WTC11 (cell line): ENCODE results near the gene ADGRB3. TPM values are rescaled to one million over a fixed set of nuclear protein-coding genes. Genes with fewer than 3 reads are reported as not detected.

Source experiments
- ATAC-seq: fragments of 200-7000 bp; cut with Tn5 transposase; 2 replicates; pipeline ENCODE4 v1.10.0; 2021; ENCODE audit warnings: mild to moderate bottlenecking, moderate library complexity
- Bru-seq: library from RNA; stranded (reverse); fragments of 400-500 nt; gene quantifications from one replicate; lab custom pipeline; 2021; lab: Mats Ljungman, UMichigan
- CTCF ChIA-PET: fragments of 300-600 bp; sonication (Branson Sonifier 250); formaldehyde crosslinking; loops from one replicate; lab custom pipeline; 2021; ENCODE audit warnings: antibody characterized with exemption; lab: Charles Lee
- POLR2A ChIA-PET: fragments of 350-600 bp; sonication (Branson Sonifier 250); formaldehyde crosslinking; loops from one replicate; lab custom pipeline; 2021; ENCODE audit warnings: antibody characterized with exemption; lab: Charles Lee
- DNase-seq: peaks from one replicate; pipeline ENCODE4 v3.0.0; 2021; ENCODE audit warnings: low spot score
- H3K27ac Mint-ChIP-seq: 2 replicates; pipeline ENCODE4 v1.8.0; 2021; ENCODE audit warnings: mixed read lengths
- H3K27me3 Mint-ChIP-seq: 2 replicates; pipeline ENCODE4 v1.8.0; 2021; ENCODE audit warnings: low read depth, mild to moderate bottlenecking, moderate library complexity, mixed read lengths
- H3K36me3 Mint-ChIP-seq: 2 replicates; pipeline ENCODE4 v1.8.0; 2021; ENCODE audit warnings: mixed read lengths
- H3K4me1 Mint-ChIP-seq: 2 replicates; pipeline ENCODE4 v1.8.0; 2022; ENCODE audit warnings: mixed read lengths
- H3K4me3 Mint-ChIP-seq: 2 replicates; pipeline ENCODE4 v1.8.0; 2021; ENCODE audit warnings: mild to moderate bottlenecking, moderate library complexity, mixed read lengths
- H3K9me3 Mint-ChIP-seq: 2 replicates; pipeline ENCODE4 v1.8.0; 2021; ENCODE audit warnings: mixed read lengths
- CREB1 ChIP-seq: sonication (generic); formaldehyde crosslinking; IDR thresholded peaks from 2 replicates; pipeline ENCODE4 v1.8.0; 2023; ENCODE audit warnings: mild to moderate bottlenecking, missing genetic modification reagents
- ELF4 ChIP-seq: sonication (generic); formaldehyde crosslinking; IDR thresholded peaks from 2 replicates; pipeline ENCODE4 v1.8.1; 2022; ENCODE audit warnings: low read depth, mild to moderate bottlenecking, moderate library complexity, missing genetic modification reagents
- EMX1 ChIP-seq: fragments of 250-450 bp; sonication (Bioruptor Pico); IDR thresholded peaks from 2 replicates; pipeline ENCODE4 v1.8.0; 2021; ENCODE audit warnings: mild to moderate bottlenecking
- ERG ChIP-seq: fragments of 250-450 bp; sonication (Bioruptor Pico); IDR thresholded peaks from 2 replicates; pipeline ENCODE4 v1.8.0; 2021; ENCODE audit warnings: mild to moderate bottlenecking
- ESRRA ChIP-seq: sonication (generic); formaldehyde crosslinking; IDR thresholded peaks from 2 replicates; pipeline ENCODE4 v1.8.1; 2022; ENCODE audit warnings: mild to moderate bottlenecking, missing genetic modification reagents, borderline replicate concordance
- FOXJ3 ChIP-seq: sonication (generic); formaldehyde crosslinking; IDR thresholded peaks from 2 replicates; pipeline ENCODE4 v1.9.0; 2021; ENCODE audit warnings: missing genetic modification reagents, mild to moderate bottlenecking, borderline replicate concordance
- MLX ChIP-seq: sonication (generic); formaldehyde crosslinking; IDR thresholded peaks from 2 replicates; pipeline ENCODE4 v1.8.1; 2023; ENCODE audit warnings: mild to moderate bottlenecking, missing genetic modification reagents, moderate library complexity
- MXD4 ChIP-seq: fragments of 250-450 bp; sonication (Bioruptor Pico); IDR thresholded peaks from 2 replicates; pipeline ENCODE4 v1.8.0; 2021; ENCODE audit warnings: mild to moderate bottlenecking, moderate library complexity, borderline replicate concordance
- MYBL2 ChIP-seq: sonication (generic); formaldehyde crosslinking; IDR thresholded peaks from 2 replicates; pipeline ENCODE4 v1.8.1; 2023; ENCODE audit warnings: mild to moderate bottlenecking, moderate library complexity, missing genetic modification reagents
- RORB ChIP-seq: fragments of 250-450 bp; sonication (Bioruptor Pico); IDR thresholded peaks from 2 replicates; pipeline ENCODE4 v1.9.0; 2021; ENCODE audit warnings: mild to moderate bottlenecking
- SMAD3 ChIP-seq: sonication (generic); formaldehyde crosslinking; IDR thresholded peaks from 2 replicates; pipeline ENCODE4 v1.8.0; 2022; ENCODE audit warnings: missing genetic modification reagents, mild to moderate bottlenecking, borderline replicate concordance
- ZBTB43 ChIP-seq: sonication (generic); formaldehyde crosslinking; IDR thresholded peaks from 2 replicates; pipeline ENCODE4 v1.8.1; 2023; ENCODE audit warnings: mild to moderate bottlenecking, missing genetic modification reagents
- ZMAT4 ChIP-seq: fragments of 250-450 bp; sonication (Bioruptor Pico); IDR thresholded peaks from 2 replicates; pipeline ENCODE4 v1.9.0; 2021; ENCODE audit warnings: mild to moderate bottlenecking
- ZNF423 ChIP-seq: fragments of 250-450 bp; sonication (Bioruptor Pico); IDR thresholded peaks from 2 replicates; pipeline ENCODE4 v2.1.2; 2022; ENCODE audit warnings: mild to moderate bottlenecking, moderate library complexity
- ZNF532 ChIP-seq: fragments of 250-450 bp; sonication (Bioruptor Pico); IDR thresholded peaks from 2 replicates; pipeline ENCODE4 v1.9.0; 2021; ENCODE audit warnings: mild to moderate bottlenecking, borderline replicate concordance
- ZSCAN18 ChIP-seq: fragments of 250-450 bp; sonication (Bioruptor Pico); IDR thresholded peaks from 2 replicates; pipeline ENCODE4 v2.1.2; 2022; ENCODE audit warnings: mild to moderate bottlenecking, moderate library complexity
- long read RNA-seq, 3 experiments: library from RNA in 1 of 3; library from capped mRNA in 1 of 3; library from polyadenylated mRNA in 1 of 3; unstranded in 2 of 3; stranded (forward) in 1 of 3; transcript quantifications; one replicate each; pipeline ENCODE4 v2.0.0, GENCODE V29; 2021
- total RNA-seq: library from RNA; stranded (reverse); gene quantifications from 3 replicates; pipeline ENCODE4 v1.2.3, GENCODE V29; 2021
- TF ChIP-seq, protein P1 (sequence below): sonication (generic); formaldehyde crosslinking; IDR thresholded peaks from 2 replicates; pipeline ENCODE4 v1.8.0; 2023; ENCODE audit warnings: mild to moderate bottlenecking, missing genetic modification reagents
- TF ChIP-seq, protein P2 (sequence below): sonication (generic); formaldehyde crosslinking; IDR thresholded peaks from 2 replicates; pipeline ENCODE4 v1.8.1; 2022; ENCODE audit warnings: low read depth, mild to moderate bottlenecking, moderate library complexity, missing genetic modification reagents, borderline replicate concordance
- TF ChIP-seq, protein P3 (sequence below): fragments of 200-600 bp; IDR thresholded peaks from 2 replicates; pipeline ENCODE4 v1.8.0; 2022; ENCODE audit warnings: antibody characterized with exemption

The ADGRB3 gene
- 1.0 to 1.9 TPM (median 1.2 TPM) in 3 replicates for total RNA-seq
- Bru-seq, nascent RNA, result percentile 43 among the genes with signal in this experiment
- long read RNA-seq, experiment 1, partial matches to known transcripts, result 2 of 11 reads
- long read RNA-seq, experiment 1, other reads (novel, unspliced or antisense), result 9 of 11 reads
- long read RNA-seq, experiment 2, partial matches to known transcripts, result 0 of 1 reads
- long read RNA-seq, experiment 2, other reads (novel, unspliced or antisense), result 1 of 1 reads
- long read RNA-seq, experiment 3, partial matches to known transcripts, result 1 of 1 reads
- long read RNA-seq, experiment 3, other reads (novel, unspliced or antisense), result 0 of 1 reads

DNA sequence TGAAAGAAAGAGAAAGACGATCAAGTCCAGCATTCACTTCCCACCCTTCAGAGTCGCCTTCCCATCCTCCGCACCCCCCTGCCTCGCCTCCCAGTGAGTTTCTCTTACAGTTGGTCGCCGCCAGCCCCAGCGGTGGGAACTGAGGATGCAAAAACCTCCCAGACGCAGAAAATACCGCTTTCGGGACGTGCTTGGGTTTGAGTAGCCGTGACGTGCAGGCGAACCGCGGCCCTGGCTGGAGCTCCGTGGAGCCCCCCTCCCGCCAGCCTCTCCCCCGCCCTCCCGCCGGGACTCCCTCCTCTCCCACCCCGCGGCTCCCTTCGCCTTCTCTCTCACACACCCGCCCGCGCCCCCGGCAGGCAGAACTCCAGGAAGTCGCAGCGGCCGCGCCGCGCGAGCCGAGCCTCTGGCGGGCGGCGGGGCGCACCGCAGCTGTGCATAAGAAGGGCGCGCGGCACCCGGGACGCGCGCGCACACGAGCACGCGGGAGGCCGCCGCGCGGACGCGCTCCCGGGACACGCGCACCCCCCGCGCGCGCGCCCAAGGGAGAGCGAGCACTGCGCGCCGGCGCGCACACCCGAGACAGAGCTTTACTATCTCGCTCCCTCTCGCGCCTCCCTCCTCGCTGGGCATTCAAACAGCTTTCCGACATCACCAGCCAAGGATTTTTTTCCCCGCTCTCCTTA is at the start of gene ADGRB3:
Gene ADGRB3, plus strand, starts transcription at position 557 of the 686 bp plus-strand sequence. CDS start 3,394 bp downstream, outside the sequence.
- Mint-ChIP-seq H3K4me3 (peak within 1 kb of the TSS; percentile 93), H3K4me1 (peaks cover 36% of the 10 kb centered on the region), H3K9me3 (no peaks in the 10 kb centered on the region), H3K36me3 (no peaks in the 10 kb centered on the region), H3K27me3 (peaks cover 63% of the 10 kb centered on the region), H3K27ac (peak within 1 kb of the TSS; percentile 80; the same call in 1 of the 2 replicates)
- DNase-seq, result peak; percentile 76
- POLR2A ChIA-PET, result interaction anchor here (0.7 to 0.9 kb wide), 2 partner anchors 62 to 1568 kb away, joined by 3 read pairs; no protein-coding TSS in a partner anchor
- CTCF ChIA-PET, result interaction anchor here (0.7 to 2.8 kb wide), 13 partner anchors 11 to 1161 kb away, joined by 3 to 38 read pairs (median 4); no protein-coding TSS in a partner anchor
- peak; percentile 67 for ATAC-seq
- TF ChIP-seq CREB1 (CRISPR knock-in tag) (no peak), SMAD3 (CRISPR knock-in tag) (no peak), ZBTB43 (no peak), RORB (CRISPR knock-in tag) (no peak), ELF4 (CRISPR knock-in tag) (no peak), ZNF532 (CRISPR knock-in tag) (no peak), ZSCAN18 (peak; percentile 68; the same call in 1 of the 2 replicates), FOXJ3 (no peak), EMX1 (0 out of 2 replicates have a peak, but pooled peaks have one; percentile 57), ZMAT4 (CRISPR knock-in tag) (no peak), ZNF423 (CRISPR knock-in tag) (peak; percentile 73), ESRRA (CRISPR knock-in tag) (no peak), MYBL2 (CRISPR knock-in tag) (no peak), MXD4 (CRISPR knock-in tag) (no peak), ERG (no peak; the same call in 1 of the 2 replicates), MLX (CRISPR knock-in tag) (no peak)
- TF ChIP-seq, protein P1, sequence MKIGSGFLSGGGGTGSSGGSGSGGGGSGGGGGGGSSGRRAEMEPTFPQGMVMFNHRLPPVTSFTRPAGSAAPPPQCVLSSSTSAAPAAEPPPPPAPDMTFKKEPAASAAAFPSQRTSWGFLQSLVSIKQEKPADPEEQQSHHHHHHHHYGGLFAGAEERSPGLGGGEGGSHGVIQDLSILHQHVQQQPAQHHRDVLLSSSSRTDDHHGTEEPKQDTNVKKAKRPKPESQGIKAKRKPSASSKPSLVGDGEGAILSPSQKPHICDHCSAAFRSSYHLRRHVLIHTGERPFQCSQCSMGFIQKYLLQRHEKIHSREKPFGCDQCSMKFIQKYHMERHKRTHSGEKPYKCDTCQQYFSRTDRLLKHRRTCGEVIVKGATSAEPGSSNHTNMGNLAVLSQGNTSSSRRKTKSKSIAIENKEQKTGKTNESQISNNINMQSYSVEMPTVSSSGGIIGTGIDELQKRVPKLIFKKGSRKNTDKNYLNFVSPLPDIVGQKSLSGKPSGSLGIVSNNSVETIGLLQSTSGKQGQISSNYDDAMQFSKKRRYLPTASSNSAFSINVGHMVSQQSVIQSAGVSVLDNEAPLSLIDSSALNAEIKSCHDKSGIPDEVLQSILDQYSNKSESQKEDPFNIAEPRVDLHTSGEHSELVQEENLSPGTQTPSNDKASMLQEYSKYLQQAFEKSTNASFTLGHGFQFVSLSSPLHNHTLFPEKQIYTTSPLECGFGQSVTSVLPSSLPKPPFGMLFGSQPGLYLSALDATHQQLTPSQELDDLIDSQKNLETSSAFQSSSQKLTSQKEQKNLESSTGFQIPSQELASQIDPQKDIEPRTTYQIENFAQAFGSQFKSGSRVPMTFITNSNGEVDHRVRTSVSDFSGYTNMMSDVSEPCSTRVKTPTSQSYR (CRISPR knock-in tag), result no peak
- TF ChIP-seq, protein P2, sequence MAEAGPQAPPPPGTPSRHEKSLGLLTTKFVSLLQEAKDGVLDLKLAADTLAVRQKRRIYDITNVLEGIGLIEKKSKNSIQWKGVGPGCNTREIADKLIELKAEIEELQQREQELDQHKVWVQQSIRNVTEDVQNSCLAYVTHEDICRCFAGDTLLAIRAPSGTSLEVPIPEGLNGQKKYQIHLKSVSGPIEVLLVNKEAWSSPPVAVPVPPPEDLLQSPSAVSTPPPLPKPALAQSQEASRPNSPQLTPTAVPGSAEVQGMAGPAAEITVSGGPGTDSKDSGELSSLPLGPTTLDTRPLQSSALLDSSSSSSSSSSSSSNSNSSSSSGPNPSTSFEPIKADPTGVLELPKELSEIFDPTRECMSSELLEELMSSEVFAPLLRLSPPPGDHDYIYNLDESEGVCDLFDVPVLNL (CRISPR knock-in tag), result no peak
- TF ChIP-seq, protein P3, sequence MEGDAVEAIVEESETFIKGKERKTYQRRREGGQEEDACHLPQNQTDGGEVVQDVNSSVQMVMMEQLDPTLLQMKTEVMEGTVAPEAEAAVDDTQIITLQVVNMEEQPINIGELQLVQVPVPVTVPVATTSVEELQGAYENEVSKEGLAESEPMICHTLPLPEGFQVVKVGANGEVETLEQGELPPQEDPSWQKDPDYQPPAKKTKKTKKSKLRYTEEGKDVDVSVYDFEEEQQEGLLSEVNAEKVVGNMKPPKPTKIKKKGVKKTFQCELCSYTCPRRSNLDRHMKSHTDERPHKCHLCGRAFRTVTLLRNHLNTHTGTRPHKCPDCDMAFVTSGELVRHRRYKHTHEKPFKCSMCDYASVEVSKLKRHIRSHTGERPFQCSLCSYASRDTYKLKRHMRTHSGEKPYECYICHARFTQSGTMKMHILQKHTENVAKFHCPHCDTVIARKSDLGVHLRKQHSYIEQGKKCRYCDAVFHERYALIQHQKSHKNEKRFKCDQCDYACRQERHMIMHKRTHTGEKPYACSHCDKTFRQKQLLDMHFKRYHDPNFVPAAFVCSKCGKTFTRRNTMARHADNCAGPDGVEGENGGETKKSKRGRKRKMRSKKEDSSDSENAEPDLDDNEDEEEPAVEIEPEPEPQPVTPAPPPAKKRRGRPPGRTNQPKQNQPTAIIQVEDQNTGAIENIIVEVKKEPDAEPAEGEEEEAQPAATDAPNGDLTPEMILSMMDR, result no peak
